ENCODE results near the gene FRMD3.

DNA sequence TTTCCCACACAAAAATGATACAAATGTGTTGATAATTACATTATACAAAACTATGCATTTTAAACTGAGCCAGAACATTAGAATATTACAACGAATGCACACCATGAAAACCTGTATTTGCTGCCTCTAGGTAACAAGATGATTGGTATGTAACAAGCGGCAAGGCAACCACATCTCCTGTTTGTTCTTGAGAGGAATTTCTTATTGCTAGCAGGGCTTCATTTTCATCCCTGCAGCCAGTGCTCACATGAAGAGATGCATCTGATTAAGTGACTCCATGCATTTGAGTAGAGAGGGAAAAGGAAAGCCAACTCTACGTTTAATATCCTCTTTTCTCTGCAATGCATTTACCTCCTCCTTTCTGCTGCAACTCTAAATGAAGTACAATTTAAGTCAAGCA is 36.6 kb downstream of the FRMD3 start:
- TF ChIP-seq, protein P1, sequence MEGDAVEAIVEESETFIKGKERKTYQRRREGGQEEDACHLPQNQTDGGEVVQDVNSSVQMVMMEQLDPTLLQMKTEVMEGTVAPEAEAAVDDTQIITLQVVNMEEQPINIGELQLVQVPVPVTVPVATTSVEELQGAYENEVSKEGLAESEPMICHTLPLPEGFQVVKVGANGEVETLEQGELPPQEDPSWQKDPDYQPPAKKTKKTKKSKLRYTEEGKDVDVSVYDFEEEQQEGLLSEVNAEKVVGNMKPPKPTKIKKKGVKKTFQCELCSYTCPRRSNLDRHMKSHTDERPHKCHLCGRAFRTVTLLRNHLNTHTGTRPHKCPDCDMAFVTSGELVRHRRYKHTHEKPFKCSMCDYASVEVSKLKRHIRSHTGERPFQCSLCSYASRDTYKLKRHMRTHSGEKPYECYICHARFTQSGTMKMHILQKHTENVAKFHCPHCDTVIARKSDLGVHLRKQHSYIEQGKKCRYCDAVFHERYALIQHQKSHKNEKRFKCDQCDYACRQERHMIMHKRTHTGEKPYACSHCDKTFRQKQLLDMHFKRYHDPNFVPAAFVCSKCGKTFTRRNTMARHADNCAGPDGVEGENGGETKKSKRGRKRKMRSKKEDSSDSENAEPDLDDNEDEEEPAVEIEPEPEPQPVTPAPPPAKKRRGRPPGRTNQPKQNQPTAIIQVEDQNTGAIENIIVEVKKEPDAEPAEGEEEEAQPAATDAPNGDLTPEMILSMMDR (conservative IDR thresholded peaks at IDR 0.05; ENCODE audit: low read length) = no peak
- TF ChIP-seq EZH2phosphoT487 (IDR thresholded peaks at IDR 0.05; ENCODE audit: borderline replicate concordance) = no peak
